Brain pericyte (primary cell): ENCODE results near the gene TAS2R40.
"Not testable (repeated sequence)": the region's sequence is repeated elsewhere in the genome, so short reads cannot be mapped to it uniquely, and the experiment has no call there.

Experiments used
- DNase-seq: peaks from one replicate; pipeline ENCODE4 v3.0.0-alpha.2; 2012; ENCODE audit warnings: low read depth, low spot score

TAS2R40 gene

GRCh38 chr7:143221737-143222136 lies at the start of gene TAS2R40:
TAS2R40 (plus strand) TSS chr7:143222037; CDS start chr7:143222079, 42 bp downstream.
- no peak for DNase-seq

- no peak for DNase-seq
Measured at GRCh38 chr7:143172354-143172753, 49.5 kb upstream of the TAS2R40 start.

GRCh38 chr7:143176128-143176527 lies 45.7 kb upstream of the TAS2R40 start:
- DNase-seq = no peak

- no peak for DNase-seq
Measured at GRCh38 chr7:143177374-143178119, 44.3 kb upstream of the TAS2R40 start.

GRCh38 chr7:143180771-143181170 lies 41.1 kb upstream of the TAS2R40 start:
- DNase-seq = not testable (repeated sequence)

GRCh38 chr7:143181349-143181748 lies 40.5 kb upstream of the TAS2R40 start:
- no peak for DNase-seq

GRCh38 chr7:143183024-143183423 lies 38.8 kb upstream of the TAS2R40 start, which contains the start of gene TAS2R39:
TAS2R39 (plus strand) TSS chr7:143183419; CDS start chr7:143183419, 0 bp downstream.
- DNase-seq = no peak

GRCh38 chr7:143185551-143185950 lies 36.3 kb upstream of the TAS2R40 start:
- no peak for DNase-seq

GRCh38 chr7:143188994-143189393 lies 32.8 kb upstream of the TAS2R40 start:
- no peak for DNase-seq

- no peak for DNase-seq
Measured at GRCh38 chr7:143193880-143194279, 28.0 kb upstream of the TAS2R40 start.

- no peak for DNase-seq
Measured at GRCh38 chr7:143199040-143199439, 22.8 kb upstream of the TAS2R40 start.

GRCh38 chr7:143202161-143202560 lies 19.7 kb upstream of the TAS2R40 start:
- DNase-seq = no peak

GRCh38 chr7:143203386-143203785 lies 18.5 kb upstream of the TAS2R40 start:
- DNase-seq = no peak

- no peak for DNase-seq
Measured at GRCh38 chr7:143205560-143206293, 16.1 kb upstream of the TAS2R40 start.

GRCh38 chr7:143210541-143210940 lies 11.3 kb upstream of the TAS2R40 start:
- DNase-seq = no peak

GRCh38 chr7:143213478-143213877 lies 8.4 kb upstream of the TAS2R40 start:
- not testable (repeated sequence) for DNase-seq

GRCh38 chr7:143214789-143215679 lies 6.8 kb upstream of the TAS2R40 start:
- DNase-seq = peak; percentile 77

GRCh38 chr7:143216151-143216550 lies 5.7 kb upstream of the TAS2R40 start:
- DNase-seq = no peak

- DNase-seq = no peak
Measured at GRCh38 chr7:143216686-143217085, 5.2 kb upstream of the TAS2R40 start.

GRCh38 chr7:143217806-143218205 lies 4.0 kb upstream of the TAS2R40 start:
- DNase-seq = no peak

GRCh38 chr7:143221286-143221685 lies 551 bp upstream of the TAS2R40 start:
- no peak for DNase-seq

GRCh38 chr7:143222782-143223181 lies 945 bp downstream of the TAS2R40 start:
- DNase-seq = no peak
